GM19372 (cell line): ENCODE measurements around the gene USP35.

Experiments used
- ATAC-seq: cut with Tn5 transposase; IDR thresholded peaks from one replicate; pipeline ENCODE4 v1.9.1; 2021; ENCODE audit warnings: mild to moderate bottlenecking, low read depth, moderate library complexity; ENCODE audit not compliant: unreplicated experiment

Gene USP35

DNA sequence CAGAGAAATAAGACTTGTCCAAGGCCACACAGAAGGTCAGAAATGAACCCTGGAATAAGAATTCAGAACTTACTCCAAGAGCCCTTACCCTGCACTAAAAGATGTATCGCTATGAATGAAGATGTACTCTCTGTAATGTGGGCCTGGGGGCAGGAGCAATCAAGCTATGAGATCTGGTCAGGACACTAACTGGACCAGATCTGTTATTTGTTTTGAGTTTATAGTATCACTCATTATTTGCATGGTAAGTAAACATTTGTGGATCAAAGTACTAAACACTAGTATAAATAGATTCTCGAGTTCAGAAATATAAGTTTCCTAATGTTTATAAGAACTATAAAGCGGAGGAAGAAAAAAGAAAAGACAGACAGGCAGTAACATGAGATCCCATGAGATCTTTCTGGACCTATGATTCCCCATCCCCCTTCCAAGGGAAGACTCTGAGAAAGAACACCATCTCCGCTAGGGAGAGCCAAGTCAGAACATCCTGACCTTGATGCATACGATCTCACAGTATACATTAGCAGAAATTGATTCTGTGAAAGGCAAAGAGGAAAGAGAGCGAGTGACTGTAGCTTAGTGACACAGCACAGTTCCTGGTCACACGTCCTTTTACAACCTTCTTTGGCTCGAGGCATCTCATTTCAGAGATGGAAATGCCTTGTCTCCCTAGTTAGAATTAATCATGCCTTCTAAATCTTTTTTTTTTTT lies 71.2 kb downstream of the USP35 start:
- ATAC-seq: no peak

DNA sequence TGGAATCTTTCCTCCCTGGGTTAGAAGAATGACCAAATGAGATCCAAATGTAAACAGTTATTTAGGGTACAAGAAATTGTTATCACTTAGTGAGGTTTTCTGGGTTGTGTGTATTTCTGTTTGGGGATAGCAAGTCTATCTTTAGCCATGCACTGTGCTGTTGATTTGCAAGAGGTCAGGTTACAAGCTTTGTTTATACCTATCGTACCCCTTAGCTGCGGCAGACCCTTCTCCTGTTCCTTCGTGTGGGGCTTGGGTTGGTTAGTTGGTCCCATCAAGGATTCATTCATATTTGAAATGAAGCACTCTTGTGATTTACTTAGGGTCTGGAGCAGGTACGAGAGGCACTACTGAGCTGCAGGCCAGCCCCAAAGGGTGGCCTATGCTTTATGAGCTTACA lies 72.6 kb downstream of the USP35 start:
- no peak for ATAC-seq

DNA sequence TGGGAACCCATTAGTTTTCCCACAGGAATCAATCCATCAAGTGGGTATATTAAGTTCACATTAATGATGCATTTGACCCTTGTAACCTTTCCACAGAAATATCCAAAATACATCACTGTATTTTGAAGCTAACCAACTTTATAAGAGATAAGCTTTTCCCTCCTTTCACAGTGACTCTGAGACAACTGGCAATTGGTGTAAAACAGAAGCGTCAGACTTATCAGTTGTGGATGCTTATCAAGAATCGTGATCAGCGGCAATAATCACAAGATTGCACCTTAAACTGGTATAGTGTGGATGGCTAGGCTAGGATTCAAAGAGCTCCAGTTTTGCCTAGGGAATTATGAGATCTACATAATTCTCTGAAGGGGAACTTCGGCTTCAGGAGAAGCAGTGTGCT lies 73.1 kb downstream of the USP35 start:
- ATAC-seq: no peak

DNA sequence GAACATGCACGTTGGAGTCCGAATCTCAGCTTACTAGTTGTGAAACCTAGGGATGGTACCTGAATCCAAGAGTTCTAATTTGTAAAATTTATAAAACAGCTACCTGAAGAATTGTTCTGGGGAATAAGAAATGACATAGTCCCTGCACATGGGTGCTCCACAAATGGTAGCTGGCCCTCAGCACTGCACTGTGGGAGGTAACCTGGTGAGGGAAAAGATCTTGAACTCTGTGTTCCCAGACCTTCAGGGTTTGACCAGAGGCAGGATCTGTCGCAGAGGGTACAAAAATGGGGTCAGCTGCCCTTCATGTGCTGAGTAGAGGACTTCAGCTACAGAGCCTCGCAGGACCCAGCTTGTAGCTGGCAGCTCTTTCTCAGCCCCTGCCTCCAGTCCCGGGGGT lies 73.5 kb downstream of the USP35 start:
- no peak for ATAC-seq

DNA sequence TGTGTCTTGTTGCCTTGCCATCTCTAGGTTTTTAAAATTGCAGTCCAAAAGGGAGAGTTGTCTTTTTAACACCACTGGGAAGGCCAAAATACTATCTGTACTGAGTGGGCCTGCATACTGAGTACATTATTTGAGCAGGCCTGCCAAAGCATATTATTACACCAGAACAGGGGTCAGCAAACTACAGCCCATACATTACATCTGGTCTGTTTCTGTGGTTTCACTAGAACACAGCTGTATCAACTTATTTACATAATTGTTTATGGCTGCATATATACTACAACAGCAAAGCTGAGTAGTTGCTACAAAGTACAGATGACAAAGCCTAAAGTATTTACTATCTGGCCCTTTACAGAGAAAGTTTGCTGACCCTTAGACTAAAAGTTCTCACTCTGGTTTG lies 74.0 kb downstream of the USP35 start:
- no peak for ATAC-seq
